LNCaP clone FGC (cell line): ENCODE measurements around the gene ERF.

Source experiments
- DNase-seq: peaks from one replicate; pipeline ENCODE4 v3.0.0-alpha.2; 2011; ENCODE audit warnings: low read depth
- H3K4me3 ChIP-seq: 2 replicates; pipeline ENCODE4 v1.5.1; 2011; ENCODE audit warnings: mild to moderate bottlenecking, low read depth, low read length, control low read depth
- TF ChIP-seq, protein P1 (sequence below): IDR thresholded peaks from 2 replicates; pipeline ENCODE4 v1.5.1; 2012; ENCODE audit warnings: mild to moderate bottlenecking; ENCODE audit not compliant: control insufficient read depth, insufficient read depth; ENCODE audit errors: extremely low read depth

ERF gene

DNA sequence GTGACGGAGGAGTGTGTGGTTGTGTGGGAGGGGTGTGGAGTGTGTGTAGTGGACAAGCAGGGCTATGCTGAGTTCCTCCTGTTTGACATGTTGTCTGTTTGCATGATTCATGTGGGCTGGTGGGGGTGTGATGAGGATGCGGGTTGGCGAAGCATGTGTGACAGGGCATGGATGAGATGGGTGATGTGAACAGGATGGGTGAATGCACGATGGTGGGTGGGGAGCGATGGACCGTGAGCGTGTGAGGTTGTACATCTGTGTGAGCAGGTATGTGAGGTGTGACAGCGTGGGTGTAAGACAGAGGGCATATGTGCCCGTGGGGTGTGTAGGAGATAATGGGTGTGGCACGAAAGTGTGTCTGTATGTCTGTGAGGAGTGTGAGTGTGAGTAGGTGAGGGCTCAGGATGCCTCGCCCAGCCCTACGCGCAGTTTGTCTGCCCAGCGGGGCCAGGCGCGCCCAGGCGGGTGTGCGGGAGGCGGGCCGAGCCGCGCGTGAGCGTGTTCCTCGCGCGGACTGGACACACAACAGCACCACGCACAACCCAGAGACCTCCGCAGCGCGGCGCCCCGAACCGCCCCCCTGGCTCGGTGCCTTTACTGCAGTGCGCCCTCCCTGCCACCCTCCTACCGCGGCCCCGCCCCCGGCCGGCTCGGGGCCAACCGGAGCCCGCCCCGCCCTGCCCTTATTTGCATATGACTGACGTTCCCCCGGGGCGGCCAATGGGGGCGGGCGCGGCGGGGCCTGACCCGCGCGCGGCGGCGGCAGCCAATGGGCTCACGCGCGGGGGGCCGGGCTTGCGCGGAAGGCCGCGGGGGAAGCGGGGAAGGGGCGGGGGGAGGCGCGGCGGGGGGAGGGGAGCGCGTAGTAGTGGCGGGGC is 28.5 kb upstream of the ERF start:
- H3K4me3 ChIP-seq, result peak overlapping the region; percentile 44
- TF ChIP-seq, protein P1, sequence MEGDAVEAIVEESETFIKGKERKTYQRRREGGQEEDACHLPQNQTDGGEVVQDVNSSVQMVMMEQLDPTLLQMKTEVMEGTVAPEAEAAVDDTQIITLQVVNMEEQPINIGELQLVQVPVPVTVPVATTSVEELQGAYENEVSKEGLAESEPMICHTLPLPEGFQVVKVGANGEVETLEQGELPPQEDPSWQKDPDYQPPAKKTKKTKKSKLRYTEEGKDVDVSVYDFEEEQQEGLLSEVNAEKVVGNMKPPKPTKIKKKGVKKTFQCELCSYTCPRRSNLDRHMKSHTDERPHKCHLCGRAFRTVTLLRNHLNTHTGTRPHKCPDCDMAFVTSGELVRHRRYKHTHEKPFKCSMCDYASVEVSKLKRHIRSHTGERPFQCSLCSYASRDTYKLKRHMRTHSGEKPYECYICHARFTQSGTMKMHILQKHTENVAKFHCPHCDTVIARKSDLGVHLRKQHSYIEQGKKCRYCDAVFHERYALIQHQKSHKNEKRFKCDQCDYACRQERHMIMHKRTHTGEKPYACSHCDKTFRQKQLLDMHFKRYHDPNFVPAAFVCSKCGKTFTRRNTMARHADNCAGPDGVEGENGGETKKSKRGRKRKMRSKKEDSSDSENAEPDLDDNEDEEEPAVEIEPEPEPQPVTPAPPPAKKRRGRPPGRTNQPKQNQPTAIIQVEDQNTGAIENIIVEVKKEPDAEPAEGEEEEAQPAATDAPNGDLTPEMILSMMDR, result no peak
- no peak for DNase-seq

DNA sequence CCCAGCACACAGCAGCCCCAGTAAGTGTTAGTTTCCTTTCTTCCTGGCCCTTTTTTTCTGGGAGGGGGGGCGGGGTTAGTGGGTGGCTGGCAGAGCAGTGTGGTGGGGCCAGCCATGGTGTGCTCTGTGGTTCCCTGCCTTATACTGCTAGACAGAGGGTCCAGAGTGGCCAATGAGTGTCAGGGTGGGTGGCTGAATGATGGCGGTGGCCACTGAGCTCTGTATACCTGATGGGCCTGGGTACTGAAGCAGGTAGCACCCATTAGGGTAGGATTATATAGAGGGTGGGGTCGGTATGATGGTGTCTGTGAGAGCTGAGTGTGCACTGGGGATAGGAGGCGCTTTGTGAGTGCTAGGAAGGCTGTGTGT is 27.9 kb upstream of the ERF start:
- DNase-seq, result no peak
- H3K4me3 ChIP-seq, result no peak overlapping the region
- TF ChIP-seq, protein P1, result no peak

DNA sequence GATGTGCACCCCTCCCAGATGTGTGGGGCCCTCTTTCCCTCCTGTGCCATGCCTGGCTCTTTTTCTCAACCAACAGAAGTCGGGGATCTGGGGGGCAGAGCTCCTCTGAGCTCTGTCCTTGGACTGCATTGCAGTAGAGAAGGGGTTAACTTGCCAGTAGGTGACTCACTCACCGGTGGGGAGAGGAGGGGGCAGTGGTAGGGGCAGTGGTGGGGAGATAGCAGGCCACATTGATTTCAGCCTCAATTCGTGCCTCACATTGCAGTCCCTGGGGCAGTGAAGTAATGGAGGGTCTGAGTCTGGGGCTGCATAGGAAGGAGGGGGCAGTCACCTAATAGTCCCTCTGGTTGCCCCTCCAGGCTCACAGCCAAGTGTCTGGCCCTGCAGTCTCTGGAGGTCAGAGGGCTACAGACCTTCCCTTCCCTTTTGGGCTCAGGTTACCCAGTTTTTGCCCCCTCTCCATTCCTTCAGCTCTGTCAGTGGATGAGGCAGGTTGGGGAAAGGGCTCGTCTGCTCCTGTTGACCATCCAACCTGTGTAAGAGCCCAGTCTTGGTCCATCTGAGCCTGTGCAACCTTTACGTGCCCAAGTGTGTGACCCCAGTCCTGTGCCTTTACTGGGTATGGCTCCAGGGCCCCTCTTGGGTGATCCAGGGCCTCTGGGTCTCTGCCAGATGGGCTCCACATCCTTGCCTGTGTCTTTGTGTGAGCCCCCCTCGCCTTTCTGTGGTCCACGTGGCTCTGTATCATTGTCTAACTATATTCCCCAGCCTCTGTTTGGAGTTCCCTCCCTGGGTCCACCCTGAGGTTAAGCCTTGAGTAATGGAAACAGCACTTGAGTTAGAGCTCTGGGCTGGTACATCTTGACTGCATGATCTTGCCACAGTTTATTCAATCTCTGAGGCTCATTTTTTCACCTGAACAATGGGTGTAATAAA is 27.2 kb upstream of the ERF start:
- no peak for DNase-seq
- H3K4me3 ChIP-seq, result no peak overlapping the region
- TF ChIP-seq, protein P1, result no peak

DNA sequence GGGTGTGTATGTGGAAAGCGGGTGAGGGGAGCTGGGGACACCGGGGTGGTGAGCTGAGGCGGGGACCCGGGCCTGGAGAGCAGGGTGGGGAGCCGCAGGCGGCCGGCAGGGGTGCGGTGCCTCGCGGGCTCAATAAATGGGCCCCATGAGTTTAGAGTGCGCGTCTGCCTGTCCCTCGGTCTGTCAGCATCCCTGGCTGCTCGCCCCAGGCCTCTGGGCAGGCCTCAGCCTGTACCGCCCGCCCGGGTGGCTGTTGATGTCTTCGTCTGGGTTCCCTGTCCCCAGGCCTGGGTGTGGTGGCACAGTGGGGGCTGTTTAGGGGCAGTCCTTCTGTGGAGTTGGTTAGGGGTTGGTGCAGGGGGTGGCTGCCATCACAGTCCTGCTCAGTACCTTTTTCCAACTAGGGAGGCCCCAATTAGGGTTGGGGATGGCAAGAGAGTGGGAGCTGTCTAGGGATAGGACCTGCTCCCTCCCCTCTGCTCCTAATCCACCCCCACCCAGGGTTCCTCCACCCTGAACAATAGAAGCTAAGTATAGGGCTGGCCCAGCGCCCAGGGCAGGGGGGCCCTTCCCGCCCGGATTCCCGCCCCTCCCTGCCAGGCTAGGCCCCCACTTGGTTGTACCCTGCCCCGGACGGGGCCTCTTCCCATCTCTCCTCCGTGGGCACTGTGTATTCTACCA is 26.4 kb upstream of the ERF start:
- H3K4me3 ChIP-seq, result no peak overlapping the region
- no peak for DNase-seq
- TF ChIP-seq, protein P1, result no peak

DNA sequence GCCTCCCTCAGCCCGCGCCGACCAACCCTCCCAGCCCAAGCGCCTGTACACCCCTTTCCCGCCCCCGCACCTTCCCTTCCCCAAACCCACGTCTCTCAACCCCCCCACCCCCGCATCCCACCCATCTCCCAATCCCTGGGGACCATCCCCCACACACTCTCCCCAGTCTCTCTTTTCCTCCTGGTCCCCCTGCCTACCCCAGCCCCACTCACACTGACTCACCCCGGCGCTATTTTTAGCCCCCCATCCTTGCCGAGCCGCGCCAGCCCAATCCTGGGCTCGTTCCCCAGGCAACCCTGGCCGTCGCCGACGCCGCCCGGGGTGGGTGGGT is 25.9 kb upstream of the ERF start:
- peak overlapping the region; percentile 71 for H3K4me3 ChIP-seq
- TF ChIP-seq, protein P1, result no peak
- no peak for DNase-seq

DNA sequence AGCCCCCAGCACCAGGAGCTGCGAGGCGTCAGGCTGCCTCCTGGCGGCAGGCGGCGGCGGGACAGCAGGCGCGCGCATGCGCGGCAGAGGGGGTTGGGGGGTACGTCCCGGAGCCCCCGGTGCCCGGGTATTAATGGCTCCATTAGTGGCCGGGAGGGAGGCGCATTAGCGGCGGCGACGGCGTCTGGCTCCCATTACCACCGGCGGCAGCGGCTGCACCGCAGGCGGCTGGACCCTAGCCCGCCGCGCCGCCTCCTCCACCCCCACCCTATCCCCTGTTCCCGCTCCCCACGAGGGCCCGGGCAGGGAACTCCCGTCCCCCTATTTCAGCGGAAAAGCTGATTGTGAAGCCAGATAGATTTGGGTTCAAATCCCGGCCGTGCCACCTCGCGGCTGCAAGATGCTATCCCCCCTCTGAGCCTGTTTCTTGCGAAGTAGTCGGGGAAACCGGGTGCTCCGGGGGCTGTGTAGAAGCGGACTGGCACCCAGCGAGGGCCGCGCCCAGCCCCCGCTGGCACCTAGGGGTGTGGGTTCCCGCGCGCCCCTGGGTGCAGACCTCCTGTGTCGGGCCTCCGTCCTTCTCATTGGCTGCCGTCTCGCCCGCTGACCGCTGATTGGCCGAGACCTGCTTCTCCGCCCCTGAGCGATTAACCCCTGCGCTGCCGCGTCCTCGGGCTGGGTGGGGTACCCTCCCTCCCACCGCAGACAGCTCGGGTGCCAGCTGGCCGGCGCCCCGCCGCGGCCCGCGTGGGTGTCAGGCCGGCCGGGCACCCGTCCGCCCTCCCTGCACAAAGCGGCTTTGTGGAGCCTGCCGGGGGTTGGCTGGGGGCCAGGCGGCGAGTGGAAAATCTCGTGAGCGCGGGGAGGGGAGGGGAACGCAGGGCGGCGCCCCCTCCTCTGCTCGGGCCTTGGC is 25.2 kb upstream of the ERF start:
- H3K4me3 ChIP-seq, result peak overlapping the region; percentile 71
- TF ChIP-seq, protein P1, result peak; percentile 71
- no peak for DNase-seq
